Esophagus squamous epithelium (tissue), 5 donors: Measurements from ENCODE around the gene GNA12. TPM values are rescaled to one million over a fixed set of nuclear protein-coding genes. Genes with fewer than 3 reads are reported as not detected.

ENCODE experiments used
- DNase-seq: peaks from one replicate; lab custom pipeline; 2025; lab: John Stamatoyannopoulos, UW
- H3K27ac ChIP-seq, 4 donors: fragments of 200-600 bp; sonication (generic); one replicate each; pipeline ENCODE4 v1.5.1; 2016 to 2019; ENCODE audit warnings: mild to moderate bottlenecking in 1 of 4
- H3K27me3 ChIP-seq, 4 donors: fragments of 200-600 bp; sonication (generic); 1 replicate in 3 of 4; 2 replicates in 1 of 4; pipeline versions ENCODE4 v1.5.1 to v1.6.0; 2017 to 2021; ENCODE audit warnings: antibody characterized with exemption in 1 of 4
- H3K36me3 ChIP-seq, 3 donors: fragments of 200-600 bp; sonication (generic); one replicate each; pipeline ENCODE4 v1.5.1; 2016 to 2019
- H3K4me1 ChIP-seq, 3 donors: fragments of 200-600 bp; sonication (generic); one replicate each; pipeline ENCODE4 v1.5.1; 2017 to 2019
- H3K4me3 ChIP-seq, 4 donors: fragments of 200-600 bp; sonication (generic); 1 replicate in 3 of 4; 2 replicates in 1 of 4; pipeline ENCODE4 v1.5.1; 2016 to 2019; ENCODE audit warnings: mild to moderate bottlenecking in 2 of 4, moderate library complexity in 1 of 4
- H3K9me3 ChIP-seq, 3 donors: fragments of 200-600 bp; sonication (generic); one replicate each; pipeline ENCODE4 v1.5.1; 2016 to 2019
- POLR2A ChIP-seq, 4 donors: fragments of 450-650 bp; IDR thresholded peaks; one replicate each; pipeline ENCODE4 v1.6.1; 2017; ENCODE audit warnings: antibody characterized with exemption in 4 of 4, mild to moderate bottlenecking in 4 of 4, moderate library complexity in 3 of 4
- WGBS, 2 donors: methylation state at CpG; one replicate each; pipeline ENCODE4 v1.1.5; 2018; 5-methylcytosine and 5-hydroxymethylcytosine counted together
- intact Hi-C: fragments of 100-400 bp; cut with DNase I; formaldehyde crosslinking; loops from one replicate; pipeline ENCODE4 v1.15.0; 2022
- total RNA-seq, 4 donors: library from RNA; depleted of rRNA; stranded (reverse); fragments of >200 nt; gene quantifications; one replicate each; pipeline ENCODE4 v1.1.0, GENCODE V29; 2016
- TF ChIP-seq, protein P1 (sequence below), 6 experiments: fragments of 450-650 bp in 4 of 6; fragments of 200-600 bp in 2 of 6; sonication (generic) in 2 of 6; IDR thresholded peaks; one replicate each; pipeline ENCODE4 v1.5.1; 2016 to 2019; ENCODE audit warnings: antibody characterized with exemption in 6 of 6, mild to moderate bottlenecking in 4 of 6, moderate library complexity in 4 of 6
- donor health status: DM: yes; HTN: yes; CAD: no.

The GNA12 gene
- total RNA-seq, 4 donors from 2014 or later = 6.6 to 11.6 (median 7.6) TPM

DNA sequence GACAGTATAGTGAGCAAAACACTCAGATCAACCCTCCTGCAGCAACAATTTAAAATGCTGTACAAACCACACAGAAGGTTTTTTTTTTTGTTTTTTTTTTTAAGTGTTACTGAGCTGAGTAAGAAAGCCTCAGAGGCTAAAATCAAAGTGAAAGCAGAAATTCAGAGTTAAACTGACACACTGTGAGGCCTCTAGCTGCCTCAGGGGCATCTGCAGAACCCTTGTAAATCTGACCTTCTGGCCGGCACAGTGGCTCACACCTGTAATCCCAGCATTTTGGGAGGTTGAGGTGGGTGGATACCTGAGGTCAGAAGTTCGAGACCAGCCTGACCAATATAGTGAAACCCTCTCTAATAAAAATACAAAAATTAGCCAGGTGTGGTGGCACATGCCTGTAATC lies 7.4 kb upstream of the GNA12 start:
- intact Hi-C loops = no loop called here
- Histone ChIP-seq H3K4me3 (no peak overlapping the region), H3K36me3 (no peaks in the 10 kb centered on the region), H3K4me1 (peaks cover 0 to 5% (median 0%) of the 10 kb centered on the region in 3 donors), H3K9me3 (no peaks in the 10 kb centered on the region), H3K27me3 (no peaks in the 10 kb centered on the region), H3K27ac (no peak overlapping the region)
- no peak for DNase-seq
- 37 to 43% methylated on average over 2 of the region's 2 CpGs for WGBS, 2 donors
- TF ChIP-seq, protein P1, sequence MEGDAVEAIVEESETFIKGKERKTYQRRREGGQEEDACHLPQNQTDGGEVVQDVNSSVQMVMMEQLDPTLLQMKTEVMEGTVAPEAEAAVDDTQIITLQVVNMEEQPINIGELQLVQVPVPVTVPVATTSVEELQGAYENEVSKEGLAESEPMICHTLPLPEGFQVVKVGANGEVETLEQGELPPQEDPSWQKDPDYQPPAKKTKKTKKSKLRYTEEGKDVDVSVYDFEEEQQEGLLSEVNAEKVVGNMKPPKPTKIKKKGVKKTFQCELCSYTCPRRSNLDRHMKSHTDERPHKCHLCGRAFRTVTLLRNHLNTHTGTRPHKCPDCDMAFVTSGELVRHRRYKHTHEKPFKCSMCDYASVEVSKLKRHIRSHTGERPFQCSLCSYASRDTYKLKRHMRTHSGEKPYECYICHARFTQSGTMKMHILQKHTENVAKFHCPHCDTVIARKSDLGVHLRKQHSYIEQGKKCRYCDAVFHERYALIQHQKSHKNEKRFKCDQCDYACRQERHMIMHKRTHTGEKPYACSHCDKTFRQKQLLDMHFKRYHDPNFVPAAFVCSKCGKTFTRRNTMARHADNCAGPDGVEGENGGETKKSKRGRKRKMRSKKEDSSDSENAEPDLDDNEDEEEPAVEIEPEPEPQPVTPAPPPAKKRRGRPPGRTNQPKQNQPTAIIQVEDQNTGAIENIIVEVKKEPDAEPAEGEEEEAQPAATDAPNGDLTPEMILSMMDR (IDR thresholded peaks at IDR 0.05) = no peak
- TF ChIP-seq POLR2A (IDR thresholded peaks at IDR 0.05) = no peak

GRCh38 chr7:2849941-2850766 lies 6.0 kb upstream of the GNA12 start:
- Histone ChIP-seq H3K36me3 (no peaks in the 10 kb centered on the region), H3K27me3 (no peaks in the 10 kb centered on the region), H3K4me1 (peaks cover 0 to 5% (median 0%) of the 10 kb centered on the region in 3 donors), H3K27ac (no peak overlapping the region), H3K9me3 (no peaks in the 10 kb centered on the region), H3K4me3 (no peak overlapping the region)
- intact Hi-C loops = no loop called here
- 92 to 94% methylated on average over 6 of the region's 6 CpGs for WGBS, 2 donors
- DNase-seq = no peak
- TF ChIP-seq, protein P1 (IDR thresholded peaks at IDR 0.05) = no peak
- no peak for TF ChIP-seq POLR2A (IDR thresholded peaks at IDR 0.05)

GRCh38 chr7:2845034-2845592 lies 1.0 kb upstream of the GNA12 start:
- peaks cover 6 to 34% (median 13%) of the 10 kb centered on the region in 3 donors for H3K4me1 ChIP-seq
- 76 to 78% methylated on average over 13 to 14 of the region's 14 CpGs for WGBS, 2 donors
- no peaks in the 10 kb centered on the region for H3K27me3 ChIP-seq
- no peak for DNase-seq
- peak overlapping the region in 2 of 4 donors; percentile 44 to 92 for H3K4me3 ChIP-seq
- no peak for TF ChIP-seq POLR2A (IDR thresholded peaks at IDR 0.05)
- TF ChIP-seq, protein P1 (IDR thresholded peaks at IDR 0.05) = no peak
- peak overlapping the region in 1 of 4 donors; percentile 69 for H3K27ac ChIP-seq
- no peaks in the 10 kb centered on the region for H3K36me3 ChIP-seq
- intact Hi-C loops = no loop called here
- no peaks in the 10 kb centered on the region for H3K9me3 ChIP-seq

GRCh38 chr7:2843711-2844152 lies 376 bp downstream of the GNA12 start:
- Histone ChIP-seq H3K36me3 (peaks cover 0 to 7% (median 0%) of the 10 kb centered on the region in 3 donors), H3K27me3 (no peaks in the 10 kb centered on the region), H3K4me1 (peaks cover 6 to 34% (median 13%) of the 10 kb centered on the region in 3 donors), H3K9me3 (no peaks in the 10 kb centered on the region), H3K4me3 (peak overlapping the region; percentile 51 to 92 (median 62)), H3K27ac (peak overlapping the region; percentile 40 to 93 (median 75))
- no peak for TF ChIP-seq POLR2A (IDR thresholded peaks at IDR 0.05)
- TF ChIP-seq, protein P1 (IDR thresholded peaks at IDR 0.05) = no peak
- intact Hi-C loops = no loop called here
- WGBS, 2 donors = 0% methylated on average over 2 of the region's 64 CpGs; no CpG with 5 or more reads in 1 of the 2 donors
- DNase-seq = no peak

DNA sequence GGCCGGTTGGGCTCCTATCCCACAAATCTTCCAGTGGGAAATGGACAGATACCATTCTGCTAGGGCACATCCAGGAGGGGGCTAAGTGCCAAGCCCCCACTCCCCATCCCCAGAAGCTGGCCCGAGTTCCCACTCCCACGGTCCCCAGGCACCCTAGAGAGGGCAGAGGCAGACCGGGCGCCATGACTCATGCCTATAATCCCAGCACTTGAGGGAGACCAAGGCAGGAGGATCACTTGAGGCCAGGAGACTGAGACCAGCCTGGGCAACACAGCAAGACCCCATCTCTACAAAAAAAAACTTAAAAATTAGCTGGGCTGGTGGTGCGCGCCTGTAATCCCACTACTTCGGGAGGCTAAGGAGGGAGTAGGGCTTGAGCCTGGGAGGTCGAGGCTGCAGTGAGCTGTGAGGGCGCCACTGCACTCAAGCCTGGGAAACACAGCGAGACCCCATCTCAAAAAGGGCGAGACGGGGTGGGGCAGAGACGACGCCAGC lies 870 bp downstream of the GNA12 start:
- no peak for DNase-seq
- no peaks in the 10 kb centered on the region for H3K27me3 ChIP-seq
- H3K27ac ChIP-seq = peak overlapping the region; percentile 40 to 93 (median 75)
- TF ChIP-seq, protein P1 (IDR thresholded peaks at IDR 0.05) = no peak
- TF ChIP-seq POLR2A (IDR thresholded peaks at IDR 0.05) = no peak
- peaks cover 0 to 7% (median 0%) of the 10 kb centered on the region in 3 donors for H3K36me3 ChIP-seq
- no peaks in the 10 kb centered on the region for H3K9me3 ChIP-seq
- intact Hi-C loops = no loop called here
- peaks cover 6 to 34% (median 13%) of the 10 kb centered on the region in 3 donors for H3K4me1 ChIP-seq
- H3K4me3 ChIP-seq = peak overlapping the region; percentile 51 to 92 (median 62)
- WGBS, 2 donors = 60 to 66% methylated on average over 2 to 6 of the region's 15 CpGs
